Liver (tissue), 9 donors: ENCODE data around the gene RB1. TPM values are rescaled to one million over a fixed set of nuclear protein-coding genes. Genes with fewer than 3 reads are reported as not detected.

ENCODE experiments used
- DNase-seq: peaks from one replicate; pipeline ENCODE4 v3.0.0-alpha.2; 2017; ENCODE audit warnings: low spot score
- H3K27ac ChIP-seq, 2 donors: one replicate each; pipeline ENCODE4 v1.7.0; 2013; ENCODE audit warnings: inconsistent platforms in 2 of 2, low read length in 2 of 2, control low read depth in 1 of 2, low read depth in 1 of 2, mild to moderate bottlenecking in 1 of 2
- H3K27me3 ChIP-seq, 4 donors: one replicate each; pipeline versions ENCODE4 v1.6.1 to v1.7.0; 2013; ENCODE audit warnings: low read length in 3 of 4, inconsistent platforms in 1 of 4, mild to moderate bottlenecking in 1 of 4, moderate library complexity in 1 of 4; ENCODE audit not compliant: control insufficient read depth in 4 of 4, insufficient read depth in 4 of 4
- H3K36me3 ChIP-seq, 4 donors: one replicate each; pipeline versions ENCODE4 v1.6.1 to v1.7.0; 2013; ENCODE audit warnings: low read length in 3 of 4, mild to moderate bottlenecking in 3 of 4, low read depth in 1 of 4, moderate library complexity in 1 of 4; ENCODE audit not compliant: control insufficient read depth in 4 of 4, insufficient read depth in 3 of 4
- H3K4me1 ChIP-seq, 4 donors: one replicate each; pipeline versions ENCODE4 v1.6.1 to v1.7.0; 2013; ENCODE audit warnings: low read length in 3 of 4, mild to moderate bottlenecking in 3 of 4, moderate library complexity in 1 of 4; ENCODE audit not compliant: control insufficient read depth in 4 of 4, insufficient read depth in 4 of 4
- H3K4me3 ChIP-seq, 3 donors: one replicate each; pipeline versions ENCODE4 v1.6.1 to v1.7.0; 2013; ENCODE audit warnings: low read length in 3 of 3, control low read depth in 1 of 3, low read depth in 1 of 3, mild to moderate bottlenecking in 1 of 3
- H3K9ac ChIP-seq, 2 donors: one replicate each; pipeline ENCODE4 v1.7.0; 2013; ENCODE audit warnings: low read length in 2 of 2, mild to moderate bottlenecking in 2 of 2, moderate library complexity in 2 of 2, control low read depth in 1 of 2, low read depth in 1 of 2
- H3K9me3 ChIP-seq, 4 donors: one replicate each; pipeline versions ENCODE4 v1.6.1 to v1.7.0; 2013; ENCODE audit warnings: low read length in 3 of 4; ENCODE audit not compliant: control insufficient read depth in 4 of 4
- EGR1 ChIP-seq, 2 donors: IDR thresholded peaks; 2 replicates each; pipeline ENCODE4 v1.6.1; 2016 to 2018; ENCODE audit warnings: antibody characterized with exemption in 2 of 2, low read depth in 2 of 2
- FOXA1 ChIP-seq: IDR thresholded peaks from 2 replicates; pipeline ENCODE4 v1.6.1; 2016; ENCODE audit warnings: antibody characterized with exemption
- GABPA ChIP-seq, 2 donors: IDR thresholded peaks in 1 of 2; conservative IDR thresholded peaks in 1 of 2; 2 replicates each; pipeline ENCODE4 v1.6.1; 2016; ENCODE audit warnings: antibody characterized with exemption in 2 of 2, mild to moderate bottlenecking in 1 of 2, moderate library complexity in 1 of 2
- HNF4A ChIP-seq, 2 donors: conservative IDR thresholded peaks; 2 replicates each; pipeline ENCODE4 v1.6.1; 2016; ENCODE audit warnings: antibody characterized with exemption in 2 of 2, mild to moderate bottlenecking in 2 of 2
- HNF4G ChIP-seq: IDR thresholded peaks from 2 replicates; pipeline ENCODE4 v1.6.1; 2016; ENCODE audit warnings: antibody characterized with exemption
- JUND ChIP-seq, 2 donors: IDR thresholded peaks; 2 replicates each; pipeline ENCODE4 v1.6.1; 2016; ENCODE audit warnings: antibody characterized with exemption in 2 of 2
- NR2F2 ChIP-seq: IDR thresholded peaks from 2 replicates; pipeline ENCODE4 v1.6.1; 2016; ENCODE audit warnings: antibody characterized with exemption
- RAD21 ChIP-seq, 2 donors: IDR thresholded peaks; 2 replicates each; pipeline ENCODE4 v1.6.1; 2016; ENCODE audit warnings: antibody characterized with exemption in 2 of 2, mild to moderate bottlenecking in 2 of 2
- RXRA ChIP-seq, 2 donors: IDR thresholded peaks; 2 replicates each; pipeline ENCODE4 v1.6.1; 2017 to 2018; ENCODE audit warnings: antibody characterized with exemption in 2 of 2, mild to moderate bottlenecking in 1 of 2
- SP1 ChIP-seq: IDR thresholded peaks from 2 replicates; pipeline ENCODE4 v1.6.1; 2018; ENCODE audit warnings: antibody characterized with exemption, mild to moderate bottlenecking
- TAF1 ChIP-seq: conservative IDR thresholded peaks from 2 replicates; pipeline ENCODE4 v1.6.1; 2016; ENCODE audit warnings: antibody characterized with exemption, mild to moderate bottlenecking
- YY1 ChIP-seq: IDR thresholded peaks from 2 replicates; pipeline ENCODE4 v1.6.1; 2016; ENCODE audit warnings: antibody characterized with exemption, mild to moderate bottlenecking
- WGBS: extraction: QIAGEN DNeasy Blood & Tissue Kit; methylation state at CpG from one replicate; pipeline ENCODE4 v1.1.7; 2013; 5-methylcytosine and 5-hydroxymethylcytosine counted together
- polyA plus RNA-seq, 2 donors: library from polyadenylated mRNA; stranded (reverse) in 1 of 2; unstranded in 1 of 2; fragments of 200-250 nt in 1 of 2; fragments of >200 nt in 1 of 2; fragmentation: Nextera tagmentation in 1 of 2; extraction: Ambion mirVana in 1 of 2; gene quantifications; one replicate each; pipeline versions ENCODE4 v1.2.1 to v1.2.3, GENCODE V29; 2013 to 2015
- total RNA-seq, 2 donors: library from RNA; depleted of rRNA; stranded (reverse); fragments of >200 nt; gene quantifications; one replicate each; pipeline ENCODE4 v1.2.3, GENCODE V29; 2014
- TF ChIP-seq, protein P1 (sequence below): IDR thresholded peaks from 2 replicates; pipeline ENCODE4 v1.6.1; 2016; ENCODE audit warnings: antibody characterized with exemption, mild to moderate bottlenecking
- TF ChIP-seq, protein P2 (sequence below): fragments of 150-350 bp; IDR thresholded peaks from 2 replicates; pipeline ENCODE4 v1.5.1; 2017; ENCODE audit warnings: improper control_type of control experiment, low read depth, low read length; ENCODE audit not compliant: missing input control
- TF ChIP-seq, protein P3 (sequence below): IDR thresholded peaks from 2 replicates; pipeline ENCODE4 v1.6.1; 2016; ENCODE audit warnings: antibody characterized with exemption
- TF ChIP-seq, protein P4 (sequence below): IDR thresholded peaks from 2 replicates; pipeline ENCODE4 v1.6.1; 2016; ENCODE audit warnings: antibody characterized with exemption
- TF ChIP-seq, protein P5 (sequence below): IDR thresholded peaks from 2 replicates; pipeline ENCODE4 v1.6.1; 2016; ENCODE audit warnings: antibody characterized with exemption
- donor health status: healthy.
- donor health status: healthy.
- donor health status: healthy.
- donor health status: healthy.
- donor health status: healthy.

The RB1 gene
- total and polyA plus RNA-seq, 4 donors, result 6.6 to 30.6 (median 8.9) TPM

DNA sequence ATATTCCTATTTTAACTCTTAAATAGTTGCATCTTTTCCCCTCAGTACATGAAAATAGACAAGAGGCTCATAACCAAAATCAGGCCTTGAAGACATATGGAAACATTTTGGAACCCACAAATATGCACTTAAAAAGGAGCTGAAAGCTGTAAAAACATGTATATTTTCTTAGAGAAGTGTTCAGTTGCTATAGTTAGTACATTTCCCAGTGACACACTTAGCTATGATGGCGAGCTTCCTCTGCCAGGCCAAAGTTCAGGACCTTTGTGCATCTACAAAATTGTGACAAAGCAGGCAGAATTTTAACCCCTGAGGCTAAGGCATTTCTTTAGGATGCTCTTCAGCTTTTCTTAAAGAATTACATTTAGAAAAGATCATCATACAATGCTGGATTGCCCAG is 174.8 kb downstream of the RB1 start:
- H3K27ac ChIP-seq, result no peak overlapping the region
- 24% methylated on average over 1 of the region's 1 CpG for WGBS
- peaks cover 0 to 3% (median 3%) of the 10 kb centered on the region in 4 donors for H3K36me3 ChIP-seq
- H3K9me3 ChIP-seq, result no peaks in the 10 kb centered on the region
- no peak overlapping the region for H3K4me3 ChIP-seq
- no peak for DNase-seq
- H3K27me3 ChIP-seq, result no peaks in the 10 kb centered on the region
- TF ChIP-seq HNF4A (conservative IDR thresholded peaks at IDR 0.05) (peak; percentile 14 to 24), EGR1 (IDR thresholded peaks at IDR 0.05; ENCODE audit: low read depth in 2 of 2) (no peak), NR2F2 (peak; percentile 75)
- TF ChIP-seq, protein P1, sequence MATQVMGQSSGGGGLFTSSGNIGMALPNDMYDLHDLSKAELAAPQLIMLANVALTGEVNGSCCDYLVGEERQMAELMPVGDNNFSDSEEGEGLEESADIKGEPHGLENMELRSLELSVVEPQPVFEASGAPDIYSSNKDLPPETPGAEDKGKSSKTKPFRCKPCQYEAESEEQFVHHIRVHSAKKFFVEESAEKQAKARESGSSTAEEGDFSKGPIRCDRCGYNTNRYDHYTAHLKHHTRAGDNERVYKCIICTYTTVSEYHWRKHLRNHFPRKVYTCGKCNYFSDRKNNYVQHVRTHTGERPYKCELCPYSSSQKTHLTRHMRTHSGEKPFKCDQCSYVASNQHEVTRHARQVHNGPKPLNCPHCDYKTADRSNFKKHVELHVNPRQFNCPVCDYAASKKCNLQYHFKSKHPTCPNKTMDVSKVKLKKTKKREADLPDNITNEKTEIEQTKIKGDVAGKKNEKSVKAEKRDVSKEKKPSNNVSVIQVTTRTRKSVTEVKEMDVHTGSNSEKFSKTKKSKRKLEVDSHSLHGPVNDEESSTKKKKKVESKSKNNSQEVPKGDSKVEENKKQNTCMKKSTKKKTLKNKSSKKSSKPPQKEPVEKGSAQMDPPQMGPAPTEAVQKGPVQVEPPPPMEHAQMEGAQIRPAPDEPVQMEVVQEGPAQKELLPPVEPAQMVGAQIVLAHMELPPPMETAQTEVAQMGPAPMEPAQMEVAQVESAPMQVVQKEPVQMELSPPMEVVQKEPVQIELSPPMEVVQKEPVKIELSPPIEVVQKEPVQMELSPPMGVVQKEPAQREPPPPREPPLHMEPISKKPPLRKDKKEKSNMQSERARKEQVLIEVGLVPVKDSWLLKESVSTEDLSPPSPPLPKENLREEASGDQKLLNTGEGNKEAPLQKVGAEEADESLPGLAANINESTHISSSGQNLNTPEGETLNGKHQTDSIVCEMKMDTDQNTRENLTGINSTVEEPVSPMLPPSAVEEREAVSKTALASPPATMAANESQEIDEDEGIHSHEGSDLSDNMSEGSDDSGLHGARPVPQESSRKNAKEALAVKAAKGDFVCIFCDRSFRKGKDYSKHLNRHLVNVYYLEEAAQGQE, result no peak
- peaks cover 0 to 3% (median 0%) of the 10 kb centered on the region in 4 donors for H3K4me1 ChIP-seq
- H3K9ac ChIP-seq, result no peak overlapping the region

DNA sequence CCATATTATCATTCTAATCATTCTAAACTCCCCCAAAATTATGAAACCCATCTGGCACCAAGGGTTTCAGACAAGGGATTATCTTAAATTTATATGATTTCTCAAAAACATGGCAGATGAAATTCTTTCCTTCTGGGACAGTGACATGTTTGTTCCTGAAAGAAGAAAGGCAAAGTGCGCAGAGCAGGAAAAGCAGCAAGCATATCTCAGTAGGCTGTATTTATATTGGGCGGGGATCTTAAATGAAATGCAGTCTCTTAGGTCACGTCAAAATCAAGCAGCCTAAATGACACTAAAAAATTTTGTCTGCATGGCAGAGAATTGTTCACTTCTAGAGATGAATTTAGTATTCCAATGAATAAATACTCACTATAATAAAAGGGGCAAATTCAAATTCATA is 180.0 kb downstream of the RB1 start:
- Histone ChIP-seq H3K36me3 (peaks cover 0 to 3% (median 3%) of the 10 kb centered on the region in 4 donors), H3K4me3 (no peak overlapping the region), H3K27ac (no peak overlapping the region), H3K27me3 (no peaks in the 10 kb centered on the region), H3K9me3 (no peaks in the 10 kb centered on the region), H3K4me1 (peaks cover 0 to 3% (median 0%) of the 10 kb centered on the region in 4 donors), H3K9ac (no peak overlapping the region)
- 94% methylated on average over 3 of the region's 3 CpGs for WGBS
- DNase-seq, result no peak
- TF ChIP-seq, protein P1, result no peak

DNA sequence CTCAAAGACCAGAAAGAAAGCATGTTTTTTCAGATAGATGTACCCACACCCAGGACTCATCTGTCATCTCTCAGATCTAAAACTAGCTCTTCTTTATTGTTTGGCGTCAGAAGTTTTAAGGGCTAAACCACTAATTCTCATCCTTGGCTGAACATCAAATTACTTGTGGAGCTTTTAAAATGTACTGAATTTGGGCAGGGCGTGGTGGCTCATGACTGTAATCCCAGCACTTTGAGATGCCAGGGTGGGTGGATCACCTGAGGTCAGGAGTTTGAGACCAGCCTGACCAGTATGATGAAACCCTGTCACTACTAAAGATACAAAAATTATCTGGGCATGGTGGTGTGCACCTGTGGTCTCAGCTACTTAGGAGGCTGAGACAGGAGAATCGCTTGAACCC is 181.9 kb downstream of the RB1 start:
- WGBS, result 98% methylated on average over 3 of the region's 3 CpGs
- H3K36me3 ChIP-seq, result peaks cover 0 to 3% (median 0%) of the 10 kb centered on the region in 4 donors
- TF ChIP-seq, protein P2, sequence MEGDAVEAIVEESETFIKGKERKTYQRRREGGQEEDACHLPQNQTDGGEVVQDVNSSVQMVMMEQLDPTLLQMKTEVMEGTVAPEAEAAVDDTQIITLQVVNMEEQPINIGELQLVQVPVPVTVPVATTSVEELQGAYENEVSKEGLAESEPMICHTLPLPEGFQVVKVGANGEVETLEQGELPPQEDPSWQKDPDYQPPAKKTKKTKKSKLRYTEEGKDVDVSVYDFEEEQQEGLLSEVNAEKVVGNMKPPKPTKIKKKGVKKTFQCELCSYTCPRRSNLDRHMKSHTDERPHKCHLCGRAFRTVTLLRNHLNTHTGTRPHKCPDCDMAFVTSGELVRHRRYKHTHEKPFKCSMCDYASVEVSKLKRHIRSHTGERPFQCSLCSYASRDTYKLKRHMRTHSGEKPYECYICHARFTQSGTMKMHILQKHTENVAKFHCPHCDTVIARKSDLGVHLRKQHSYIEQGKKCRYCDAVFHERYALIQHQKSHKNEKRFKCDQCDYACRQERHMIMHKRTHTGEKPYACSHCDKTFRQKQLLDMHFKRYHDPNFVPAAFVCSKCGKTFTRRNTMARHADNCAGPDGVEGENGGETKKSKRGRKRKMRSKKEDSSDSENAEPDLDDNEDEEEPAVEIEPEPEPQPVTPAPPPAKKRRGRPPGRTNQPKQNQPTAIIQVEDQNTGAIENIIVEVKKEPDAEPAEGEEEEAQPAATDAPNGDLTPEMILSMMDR, result no peak
- TF ChIP-seq HNF4A (conservative IDR thresholded peaks at IDR 0.05), result no peak
- TF ChIP-seq, protein P3, sequence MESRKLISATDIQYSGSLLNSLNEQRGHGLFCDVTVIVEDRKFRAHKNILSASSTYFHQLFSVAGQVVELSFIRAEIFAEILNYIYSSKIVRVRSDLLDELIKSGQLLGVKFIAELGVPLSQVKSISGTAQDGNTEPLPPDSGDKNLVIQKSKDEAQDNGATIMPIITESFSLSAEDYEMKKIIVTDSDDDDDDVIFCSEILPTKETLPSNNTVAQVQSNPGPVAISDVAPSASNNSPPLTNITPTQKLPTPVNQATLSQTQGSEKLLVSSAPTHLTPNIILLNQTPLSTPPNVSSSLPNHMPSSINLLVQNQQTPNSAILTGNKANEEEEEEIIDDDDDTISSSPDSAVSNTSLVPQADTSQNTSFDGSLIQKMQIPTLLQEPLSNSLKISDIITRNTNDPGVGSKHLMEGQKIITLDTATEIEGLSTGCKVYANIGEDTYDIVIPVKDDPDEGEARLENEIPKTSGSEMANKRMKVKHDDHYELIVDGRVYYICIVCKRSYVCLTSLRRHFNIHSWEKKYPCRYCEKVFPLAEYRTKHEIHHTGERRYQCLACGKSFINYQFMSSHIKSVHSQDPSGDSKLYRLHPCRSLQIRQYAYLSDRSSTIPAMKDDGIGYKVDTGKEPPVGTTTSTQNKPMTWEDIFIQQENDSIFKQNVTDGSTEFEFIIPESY, result no peak
- no peak for TF ChIP-seq SP1
- no peak for TF ChIP-seq FOXA1
- no peak for TF ChIP-seq TAF1
- TF ChIP-seq, protein P4, sequence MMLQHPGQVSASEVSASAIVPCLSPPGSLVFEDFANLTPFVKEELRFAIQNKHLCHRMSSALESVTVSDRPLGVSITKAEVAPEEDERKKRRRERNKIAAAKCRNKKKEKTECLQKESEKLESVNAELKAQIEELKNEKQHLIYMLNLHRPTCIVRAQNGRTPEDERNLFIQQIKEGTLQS, result no peak
- TF ChIP-seq, protein P5, sequence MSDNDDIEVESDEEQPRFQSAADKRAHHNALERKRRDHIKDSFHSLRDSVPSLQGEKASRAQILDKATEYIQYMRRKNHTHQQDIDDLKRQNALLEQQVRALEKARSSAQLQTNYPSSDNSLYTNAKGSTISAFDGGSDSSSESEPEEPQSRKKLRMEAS, result no peak
- TF ChIP-seq NR2F2, result no peak
- TF ChIP-seq HNF4G, result no peak
- TF ChIP-seq RXRA (IDR thresholded peaks at IDR 0.05), result no peak
- no peak for TF ChIP-seq JUND (IDR thresholded peaks at IDR 0.05)
- no peak for TF ChIP-seq GABPA (IDR thresholded peaks at IDR 0.05 in 1 of 2, conservative IDR thresholded peaks at IDR 0.05 in 1 of 2)
- TF ChIP-seq RAD21 (IDR thresholded peaks at IDR 0.05), result no peak
- no peak for TF ChIP-seq YY1

More for the DNA sequence above, 181.9 kb downstream of the RB1 start:
- DNase-seq, result no peak
- Histone ChIP-seq H3K27me3 (no peaks in the 10 kb centered on the region), H3K27ac (no peak overlapping the region), H3K9me3 (no peaks in the 10 kb centered on the region), H3K4me1 (peaks cover 0 to 3% (median 0%) of the 10 kb centered on the region in 4 donors), H3K9ac (no peak overlapping the region), H3K4me3 (no peak overlapping the region)
